ENCODE results near the gene FBN1. TPM values are rescaled to one million over a fixed set of nuclear protein-coding genes. Genes with fewer than 3 reads are reported as not detected.

FBN1 gene
- total RNA-seq, 6 experiments from 2014 or later = 1.7 to 12.0 (median 8.7) TPM

DNA sequence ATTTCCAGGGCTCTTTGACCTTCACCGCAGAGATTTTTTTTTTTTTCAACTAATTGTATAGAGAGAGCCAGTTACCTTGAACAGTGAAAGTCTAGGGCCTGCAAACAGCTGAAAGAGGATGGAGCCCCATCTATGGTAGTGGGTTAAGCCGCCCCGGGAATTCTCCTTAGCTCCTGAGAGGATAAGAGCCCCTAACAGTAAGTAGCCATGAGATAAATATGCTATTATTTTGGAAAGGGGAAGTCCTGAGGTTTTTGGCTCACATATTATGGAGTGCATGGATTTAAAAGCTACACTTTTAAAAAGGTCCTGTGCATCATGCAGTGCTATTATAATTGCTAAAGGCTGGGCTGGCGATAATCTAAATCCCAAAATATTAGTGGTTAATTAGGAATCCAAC is 115.0 kb downstream of the FBN1 start:
- ATAC-seq = no peak
- no peak for TF ChIP-seq POLR2A (IDR thresholded peaks at IDR 0.05)
- TF ChIP-seq, protein P1, sequence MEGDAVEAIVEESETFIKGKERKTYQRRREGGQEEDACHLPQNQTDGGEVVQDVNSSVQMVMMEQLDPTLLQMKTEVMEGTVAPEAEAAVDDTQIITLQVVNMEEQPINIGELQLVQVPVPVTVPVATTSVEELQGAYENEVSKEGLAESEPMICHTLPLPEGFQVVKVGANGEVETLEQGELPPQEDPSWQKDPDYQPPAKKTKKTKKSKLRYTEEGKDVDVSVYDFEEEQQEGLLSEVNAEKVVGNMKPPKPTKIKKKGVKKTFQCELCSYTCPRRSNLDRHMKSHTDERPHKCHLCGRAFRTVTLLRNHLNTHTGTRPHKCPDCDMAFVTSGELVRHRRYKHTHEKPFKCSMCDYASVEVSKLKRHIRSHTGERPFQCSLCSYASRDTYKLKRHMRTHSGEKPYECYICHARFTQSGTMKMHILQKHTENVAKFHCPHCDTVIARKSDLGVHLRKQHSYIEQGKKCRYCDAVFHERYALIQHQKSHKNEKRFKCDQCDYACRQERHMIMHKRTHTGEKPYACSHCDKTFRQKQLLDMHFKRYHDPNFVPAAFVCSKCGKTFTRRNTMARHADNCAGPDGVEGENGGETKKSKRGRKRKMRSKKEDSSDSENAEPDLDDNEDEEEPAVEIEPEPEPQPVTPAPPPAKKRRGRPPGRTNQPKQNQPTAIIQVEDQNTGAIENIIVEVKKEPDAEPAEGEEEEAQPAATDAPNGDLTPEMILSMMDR (IDR thresholded peaks at IDR 0.05) = no peak
- H3K9me3 ChIP-seq = no peaks in the 10 kb centered on the region
- H3K4me1 ChIP-seq = no peaks in the 10 kb centered on the region
- no peak overlapping the region for H3K4me3 ChIP-seq
- H3K27ac ChIP-seq = no peak overlapping the region
- 87% methylated on average over 4 of the region's 4 CpGs for WGBS (ENCODE audit: insufficient coverage, low coverage, low lambda C conversion rate, missing lambda C conversion rate)
- no peaks in the 10 kb centered on the region for H3K27me3 ChIP-seq
- no peaks in the 10 kb centered on the region for H3K36me3 ChIP-seq
- intact Hi-C loops (cut with DNase I) = no loop called here
- DNase-seq = no peak

DNA sequence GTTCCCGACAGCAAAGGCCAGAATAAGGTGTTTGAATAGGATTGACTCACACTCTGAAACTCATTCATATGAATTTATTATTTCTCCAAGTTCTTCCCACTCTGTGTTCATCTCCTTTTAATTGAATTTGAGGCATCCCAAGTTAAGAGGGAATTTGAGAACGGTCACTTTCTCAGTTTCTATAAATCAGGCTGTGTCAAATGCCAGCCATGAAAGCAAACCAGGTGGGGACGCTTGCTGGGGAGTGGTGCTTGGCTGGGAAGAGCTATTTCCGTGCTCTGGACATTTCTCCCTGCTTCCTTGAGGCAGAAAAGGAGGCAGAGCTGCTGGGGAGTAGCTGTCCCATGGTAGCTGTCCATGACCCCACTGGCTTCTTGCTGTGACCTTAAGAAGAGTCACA is 116.6 kb downstream of the FBN1 start:
- 75% methylated on average over 4 of the region's 4 CpGs for WGBS (ENCODE audit: insufficient coverage, low coverage, low lambda C conversion rate, missing lambda C conversion rate)
- DNase-seq = no peak
- intact Hi-C loops (cut with DNase I) = no loop called here

DNA sequence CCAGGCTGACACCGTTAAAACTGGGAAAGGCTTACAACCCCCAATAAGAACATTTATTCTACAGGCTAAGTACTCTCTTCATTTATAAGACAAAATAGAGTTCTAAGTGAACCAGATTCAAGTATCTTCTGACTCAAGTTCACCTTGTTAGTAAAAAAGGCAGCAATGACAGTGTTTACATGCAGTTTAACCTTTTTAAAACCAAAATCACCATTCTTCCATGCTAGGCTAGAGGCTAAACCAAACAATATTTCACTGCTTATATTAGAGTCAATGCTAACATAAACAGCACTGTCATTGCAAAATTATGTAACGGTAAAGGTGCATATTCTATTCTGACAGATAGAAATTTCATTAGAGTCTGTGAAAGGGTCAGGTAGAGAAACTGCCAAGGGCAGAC is 118.0 kb downstream of the FBN1 start:
- no peak for ATAC-seq
- TF ChIP-seq POLR2A (IDR thresholded peaks at IDR 0.05) = no peak
- TF ChIP-seq, protein P1 (IDR thresholded peaks at IDR 0.05) = no peak
- Histone ChIP-seq H3K36me3 (no peaks in the 10 kb centered on the region), H3K27ac (no peak overlapping the region), H3K9me3 (no peaks in the 10 kb centered on the region), H3K4me1 (no peaks in the 10 kb centered on the region), H3K4me3 (no peak overlapping the region), H3K27me3 (no peaks in the 10 kb centered on the region)
- DNase-seq = no peak
- intact Hi-C loops (cut with DNase I) = no loop called here
- WGBS (ENCODE audit: insufficient coverage, low coverage, low lambda C conversion rate, missing lambda C conversion rate) = 32% methylated on average over 2 of the region's 2 CpGs

More for the DNA sequence above, 116.6 kb downstream of the FBN1 start:
- Histone ChIP-seq H3K27me3 (no peaks in the 10 kb centered on the region), H3K27ac (no peak overlapping the region), H3K4me3 (no peak overlapping the region), H3K4me1 (no peaks in the 10 kb centered on the region), H3K9me3 (no peaks in the 10 kb centered on the region), H3K36me3 (no peaks in the 10 kb centered on the region)
- no peak for ATAC-seq
- TF ChIP-seq, protein P1 (IDR thresholded peaks at IDR 0.05) = no peak
- no peak for TF ChIP-seq POLR2A (IDR thresholded peaks at IDR 0.05)

DNA sequence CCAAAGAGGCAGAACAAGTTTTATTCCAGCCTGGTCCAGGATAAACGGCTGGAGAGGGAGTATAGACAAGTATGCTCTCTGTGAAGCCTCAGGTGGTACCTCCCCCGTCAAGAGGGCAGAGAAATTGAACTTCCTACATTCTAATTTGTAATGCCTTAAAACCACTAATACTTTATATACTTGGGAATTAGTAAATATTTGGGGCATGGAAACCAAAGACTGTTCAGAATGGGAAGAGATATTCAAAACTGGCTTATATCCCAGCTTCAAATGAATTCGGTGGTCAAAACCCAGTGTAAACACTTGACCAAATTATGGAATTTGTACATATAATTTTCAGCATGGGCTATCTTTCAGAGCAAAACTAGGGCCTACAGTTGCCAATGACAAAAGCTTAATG is 122.6 kb downstream of the FBN1 start:
- no peak for DNase-seq
- 78% methylated on average over 3 of the region's 3 CpGs for WGBS (ENCODE audit: insufficient coverage, low coverage, low lambda C conversion rate, missing lambda C conversion rate)
- Histone ChIP-seq H3K4me3 (no peak overlapping the region), H3K36me3 (no peaks in the 10 kb centered on the region), H3K4me1 (no peaks in the 10 kb centered on the region), H3K27ac (no peak overlapping the region), H3K27me3 (no peaks in the 10 kb centered on the region), H3K9me3 (no peaks in the 10 kb centered on the region)
- TF ChIP-seq POLR2A (IDR thresholded peaks at IDR 0.05) = no peak
- TF ChIP-seq, protein P1 (IDR thresholded peaks at IDR 0.05) = no peak
- intact Hi-C loops (cut with DNase I) = no loop called here
- no peak for ATAC-seq

DNA sequence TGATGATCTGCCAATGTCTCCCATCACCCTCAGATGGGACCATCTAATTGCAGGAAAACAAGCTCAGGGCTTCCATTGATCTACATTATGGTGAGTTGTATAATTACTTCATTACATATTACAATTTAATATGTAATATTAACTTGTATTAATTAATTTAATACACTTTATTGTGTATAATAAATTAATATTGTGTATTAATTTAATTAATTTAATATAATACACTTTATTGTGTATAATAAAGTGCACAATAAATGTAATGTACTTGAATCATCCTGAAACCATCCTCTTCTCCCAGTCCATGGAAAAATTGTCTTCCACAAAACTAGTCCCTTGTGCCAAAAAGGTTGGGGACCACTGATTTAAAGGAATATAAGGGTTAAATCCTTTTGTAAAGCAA is 123.4 kb downstream of the FBN1 start:
- intact Hi-C loops (cut with DNase I) = no loop called here
- no peak for DNase-seq
- Histone ChIP-seq H3K4me3 (no peak overlapping the region), H3K9me3 (no peaks in the 10 kb centered on the region), H3K27me3 (no peaks in the 10 kb centered on the region), H3K27ac (no peak overlapping the region), H3K4me1 (no peaks in the 10 kb centered on the region), H3K36me3 (no peaks in the 10 kb centered on the region)
- no peak for TF ChIP-seq POLR2A (IDR thresholded peaks at IDR 0.05)
- TF ChIP-seq, protein P1 (IDR thresholded peaks at IDR 0.05) = no peak
- no peak for ATAC-seq
